Endothelial cell (in vitro differentiated cells): ENCODE measurements around the gene PDCD4. TPM values are rescaled to one million over a fixed set of nuclear protein-coding genes. Genes with fewer than 3 reads are reported as not detected.
A peak's percentile ranks its signal among the peaks of the same experiment; 100 is the strongest.

Experiments used
- DNase-seq: peaks from one replicate; pipeline ENCODE4 v3.0.0; 2021; ENCODE audit warnings: low spot score
- H3K27ac Mint-ChIP-seq: one replicate; pipeline ENCODE4 v1.8.0; 2021; ENCODE audit warnings: mixed read lengths, inconsistent platforms; ENCODE audit not compliant: unreplicated experiment
- H3K27me3 Mint-ChIP-seq: one replicate; pipeline ENCODE4 v1.8.0; 2021; ENCODE audit warnings: mild to moderate bottlenecking, moderate library complexity, mixed read lengths, inconsistent platforms; ENCODE audit not compliant: unreplicated experiment
- H3K36me3 Mint-ChIP-seq: one replicate; pipeline ENCODE4 v1.8.0; 2021; ENCODE audit warnings: mild to moderate bottlenecking, low read depth, mixed read lengths, inconsistent platforms; ENCODE audit not compliant: unreplicated experiment
- H3K4me1 Mint-ChIP-seq: one replicate; pipeline ENCODE4 v1.8.0; 2021; ENCODE audit warnings: mild to moderate bottlenecking, mixed read lengths, inconsistent platforms; ENCODE audit not compliant: unreplicated experiment
- H3K4me3 Mint-ChIP-seq: one replicate; pipeline ENCODE4 v1.8.0; 2021; ENCODE audit warnings: mild to moderate bottlenecking, mixed read lengths, inconsistent platforms; ENCODE audit not compliant: unreplicated experiment
- H3K9me3 Mint-ChIP-seq: one replicate; pipeline ENCODE4 v1.8.0; 2021; ENCODE audit warnings: mixed read lengths, inconsistent platforms; ENCODE audit not compliant: unreplicated experiment
- CTCF ChIP-seq: fragments of 200-600 bp; sonication (generic); IDR thresholded peaks from one replicate; pipeline ENCODE4 v1.5.0; 2021; ENCODE audit warnings: antibody characterized with exemption; ENCODE audit not compliant: unreplicated experiment
- total RNA-seq: library from RNA; stranded (reverse); fragmentation: NEBNext Ultra II Directional; extraction: Animal tissue kit (Norgen Biotek cat#: 25700); gene quantifications from one replicate; pipeline ENCODE4 v1.2.1, GENCODE V29; 2021; ENCODE audit not compliant: unreplicated experiment

The PDCD4 gene
- total RNA-seq, 1 donor from 2014 or later = 50.4 TPM

- peaks cover 3% of the 10 kb centered on the region for H3K27me3 Mint-ChIP-seq
- no peak for DNase-seq
- no peak for TF ChIP-seq CTCF
- no peaks in the 10 kb centered on the region for H3K36me3 Mint-ChIP-seq
- H3K9me3 Mint-ChIP-seq = no peaks in the 10 kb centered on the region
- no peak overlapping the region for H3K27ac Mint-ChIP-seq
- peaks cover 27% of the 10 kb centered on the region for H3K4me1 Mint-ChIP-seq
- H3K4me3 Mint-ChIP-seq = no peak overlapping the region
These were observed 35.9 kb upstream of the PDCD4 start for GRCh38 chr10:110835841-110836240.

DNA sequence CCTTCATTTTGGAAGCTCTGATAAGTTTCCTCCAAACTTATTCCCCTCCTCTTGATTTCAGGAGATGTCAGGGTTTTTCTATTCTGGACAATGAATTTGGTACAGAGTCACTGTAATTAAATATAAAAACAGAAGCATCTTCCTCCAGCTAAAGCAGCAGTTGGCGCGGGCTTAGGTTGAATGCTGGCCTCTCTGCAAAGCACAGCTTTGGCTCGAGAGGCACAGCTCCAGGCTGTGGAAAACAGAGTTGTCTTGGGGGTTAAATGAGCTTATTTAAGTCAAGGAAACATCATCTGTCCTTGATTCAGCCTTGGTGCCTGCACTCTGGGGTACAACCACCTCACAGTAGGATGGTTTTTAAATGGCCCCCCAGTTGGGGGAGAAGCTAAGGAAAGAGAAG, 35.0 kb upstream of the PDCD4 start:
- Mint-ChIP-seq H3K27ac (no peak overlapping the region), H3K4me3 (peak overlapping the region; percentile 26), H3K4me1 (peaks cover 27% of the 10 kb centered on the region), H3K27me3 (peaks cover 8% of the 10 kb centered on the region), H3K36me3 (no peaks in the 10 kb centered on the region), H3K9me3 (no peaks in the 10 kb centered on the region)
- no peak for TF ChIP-seq CTCF
- no peak for DNase-seq

- TF ChIP-seq CTCF = no peak
- no peaks in the 10 kb centered on the region for H3K9me3 Mint-ChIP-seq
- H3K27ac Mint-ChIP-seq = no peak overlapping the region
- peaks cover 12% of the 10 kb centered on the region for H3K27me3 Mint-ChIP-seq
- no peaks in the 10 kb centered on the region for H3K36me3 Mint-ChIP-seq
- H3K4me3 Mint-ChIP-seq = no peak overlapping the region
- no peak for DNase-seq
- peaks cover 30% of the 10 kb centered on the region for H3K4me1 Mint-ChIP-seq
These were observed 34.1 kb upstream of the PDCD4 start for GRCh38 chr10:110837418-110838171.

DNA sequence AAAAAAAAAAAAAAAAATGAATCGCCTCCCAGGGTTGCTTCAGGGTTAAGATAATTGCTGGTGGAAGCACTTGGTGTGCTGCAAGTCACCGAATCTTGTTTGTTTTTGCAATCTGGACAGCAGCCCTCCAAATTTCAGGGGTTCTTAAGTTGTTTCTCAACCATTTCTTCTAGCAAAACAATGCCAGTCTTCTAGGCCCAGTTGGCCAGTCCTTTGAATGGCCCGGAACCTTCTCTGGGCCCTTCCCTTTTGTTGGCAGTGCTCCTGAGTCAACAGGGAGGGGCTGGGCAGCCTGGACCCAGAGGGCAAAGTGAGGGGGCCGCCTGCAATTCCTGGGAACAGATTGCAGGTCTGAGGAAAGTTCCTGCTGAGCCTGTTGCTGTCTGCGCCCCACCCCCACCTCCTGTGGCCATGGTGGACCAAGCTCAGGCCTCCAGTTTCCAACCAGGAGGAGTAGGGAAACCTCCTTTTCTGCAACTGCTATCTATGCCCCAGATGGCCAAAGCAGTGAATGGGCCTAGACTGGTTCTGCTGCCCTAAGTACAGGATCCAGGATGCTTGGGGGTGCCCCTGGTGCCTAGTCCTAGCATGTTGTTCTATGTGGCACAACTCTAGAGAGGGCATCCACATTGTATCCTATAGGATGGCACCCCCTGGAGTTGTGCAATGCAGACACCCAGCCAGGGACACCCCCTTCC, 31.4 kb upstream of the PDCD4 start:
- Mint-ChIP-seq H3K27ac (no peak overlapping the region), H3K36me3 (no peaks in the 10 kb centered on the region), H3K4me1 (peaks cover 33% of the 10 kb centered on the region), H3K4me3 (no peak overlapping the region), H3K27me3 (peaks cover 15% of the 10 kb centered on the region), H3K9me3 (no peaks in the 10 kb centered on the region)
- DNase-seq = no peak
- TF ChIP-seq CTCF = no peak

DNA sequence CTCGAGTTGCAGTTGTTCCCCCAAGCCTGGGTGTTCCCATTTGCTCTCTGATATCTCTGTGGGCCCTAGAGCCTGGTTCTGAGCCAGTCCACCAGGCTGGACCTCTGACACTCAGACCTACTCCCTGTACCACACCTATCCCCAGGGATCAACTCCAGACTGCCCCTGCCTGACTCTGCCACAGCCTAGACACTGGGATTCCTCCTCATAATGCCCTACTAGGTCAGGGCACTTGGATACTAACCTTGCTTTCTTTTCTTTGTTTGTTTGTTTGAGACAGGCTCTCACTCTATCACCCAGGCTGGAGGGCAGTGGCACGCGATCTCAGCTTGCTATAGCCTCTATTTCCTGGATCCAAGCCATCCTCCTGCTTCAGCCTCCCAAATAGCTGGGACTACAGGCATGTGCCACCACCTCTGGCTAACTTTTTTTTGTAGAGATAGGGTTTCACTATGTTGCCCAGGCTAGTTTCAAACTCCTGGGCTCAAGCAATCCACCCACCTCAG, 30.8 kb upstream of the PDCD4 start:
- Mint-ChIP-seq H3K36me3 (no peaks in the 10 kb centered on the region), H3K27me3 (peaks cover 12% of the 10 kb centered on the region), H3K4me1 (peaks cover 27% of the 10 kb centered on the region), H3K9me3 (no peaks in the 10 kb centered on the region), H3K4me3 (no peak overlapping the region), H3K27ac (no peak overlapping the region)
- no peak for TF ChIP-seq CTCF
- DNase-seq = no peak
